Skeletal muscle tissue (tissue), 4 donors: ENCODE results near the gene BDH1. TPM values are rescaled to one million over a fixed set of nuclear protein-coding genes. Genes with fewer than 3 reads are reported as not detected.

ENCODE experiments used
- H3K27ac ChIP-seq: one replicate; pipeline ENCODE4 v1.7.0; 2013; ENCODE audit warnings: mild to moderate bottlenecking, low read depth, low read length, inconsistent platforms
- H3K27me3 ChIP-seq, 3 donors: one replicate each; pipeline ENCODE4 v1.7.0; 2013; ENCODE audit warnings: low read length in 3 of 3; ENCODE audit not compliant: control insufficient read depth in 3 of 3, insufficient read depth in 3 of 3
- H3K36me3 ChIP-seq, 3 donors: one replicate each; pipeline ENCODE4 v1.7.0; 2013; ENCODE audit warnings: low read length in 3 of 3; ENCODE audit not compliant: control insufficient read depth in 3 of 3, insufficient read depth in 3 of 3
- H3K4me1 ChIP-seq, 3 donors: one replicate each; pipeline ENCODE4 v1.7.0; 2013; ENCODE audit warnings: low read length in 3 of 3, mild to moderate bottlenecking in 3 of 3; ENCODE audit not compliant: control insufficient read depth in 3 of 3, insufficient read depth in 3 of 3
- H3K4me3 ChIP-seq, 3 donors: one replicate each; pipeline ENCODE4 v1.7.0; 2013; ENCODE audit warnings: low read length in 3 of 3
- H3K9ac ChIP-seq, 3 donors: one replicate each; pipeline ENCODE4 v1.7.0; 2013; ENCODE audit warnings: low read length in 3 of 3, mild to moderate bottlenecking in 3 of 3, moderate library complexity in 2 of 3, low read depth in 1 of 3
- H3K9me3 ChIP-seq, 3 donors: one replicate each; pipeline ENCODE4 v1.7.0; 2013; ENCODE audit warnings: low read length in 3 of 3; ENCODE audit not compliant: control insufficient read depth in 3 of 3
- total RNA-seq: library from RNA; depleted of rRNA; stranded (reverse); fragments of >200 nt; gene quantifications from one replicate; pipeline ENCODE4 v1.2.3, GENCODE V29; 2014
- donor health status: Osteomylitis.

The BDH1 gene
- total RNA-seq, 1 donor from 2014 or later = 2.6 TPM

- H3K9ac ChIP-seq = no peak overlapping the region
- H3K36me3 ChIP-seq = peaks cover 0 to 10% (median 9%) of the 10 kb centered on the region in 3 donors
- peaks cover 0 to 15% (median 5%) of the 10 kb centered on the region in 3 donors for H3K27me3 ChIP-seq
- H3K9me3 ChIP-seq = no peaks in the 10 kb centered on the region
- no peak overlapping the region for H3K4me3 ChIP-seq
- no peak overlapping the region for H3K27ac ChIP-seq
- peaks cover 6 to 8% (median 7%) of the 10 kb centered on the region in 3 donors for H3K4me1 ChIP-seq
Observed at GRCh38 chr3:197508461-197508860, 47.3 kb downstream of the BDH1 start.

DNA sequence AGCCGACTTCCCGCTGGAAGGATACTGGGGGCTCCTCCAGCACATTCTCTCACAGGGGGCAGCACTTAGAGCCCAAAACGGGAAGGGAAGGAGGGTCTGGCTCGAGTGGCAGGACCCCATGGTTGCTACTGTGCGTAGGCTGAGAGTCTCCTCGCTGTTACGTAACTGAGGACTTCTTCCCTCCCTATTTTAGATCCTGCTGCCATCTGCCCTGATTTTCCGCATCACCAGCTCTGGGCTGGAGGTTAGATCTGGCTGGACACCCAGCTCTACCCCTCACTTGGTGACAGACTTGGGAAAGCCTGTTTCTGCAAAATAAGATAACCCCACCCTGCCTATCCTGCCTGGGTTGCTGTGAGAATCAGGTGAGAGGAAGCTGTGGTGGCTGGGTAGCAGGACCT, 47.7 kb downstream of the BDH1 start:
- H3K27me3 ChIP-seq = peaks cover 0 to 15% (median 5%) of the 10 kb centered on the region in 3 donors
- H3K27ac ChIP-seq = no peak overlapping the region
- H3K36me3 ChIP-seq = peaks cover 0 to 10% (median 9%) of the 10 kb centered on the region in 3 donors
- no peak overlapping the region for H3K4me3 ChIP-seq
- no peaks in the 10 kb centered on the region for H3K9me3 ChIP-seq
- peaks cover 6 to 8% (median 7%) of the 10 kb centered on the region in 3 donors for H3K4me1 ChIP-seq
- no peak overlapping the region for H3K9ac ChIP-seq

DNA sequence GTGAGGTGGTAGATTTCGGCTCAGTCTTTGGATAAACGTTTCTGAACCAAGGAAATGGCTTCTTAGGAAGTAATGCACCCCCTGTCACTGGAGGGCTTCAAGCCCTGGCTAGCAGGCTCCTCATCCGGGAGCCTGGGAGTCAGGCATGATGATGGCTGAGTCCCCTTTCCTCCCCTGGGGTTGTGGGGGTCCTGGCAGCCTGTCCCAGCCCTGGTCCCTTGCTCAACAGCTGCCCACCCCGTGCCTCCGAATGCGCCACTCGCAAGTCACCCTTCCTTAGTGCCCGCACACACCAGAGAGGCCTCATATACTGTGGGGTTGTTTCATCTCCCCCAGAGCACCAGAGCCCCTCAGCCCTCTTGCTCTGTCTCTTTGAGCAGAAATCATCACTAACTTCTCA, 48.2 kb downstream of the BDH1 start:
- Histone ChIP-seq H3K4me1 (peaks cover 6 to 8% (median 7%) of the 10 kb centered on the region in 3 donors), H3K27ac (no peak overlapping the region), H3K9ac (no peak overlapping the region), H3K27me3 (peaks cover 0 to 15% (median 5%) of the 10 kb centered on the region in 3 donors), H3K36me3 (peaks cover 0 to 10% (median 9%) of the 10 kb centered on the region in 3 donors), H3K4me3 (no peak overlapping the region), H3K9me3 (no peaks in the 10 kb centered on the region)

GRCh38 chr3:197507081-197507480, 48.7 kb downstream of the BDH1 start:
- no peak overlapping the region for H3K9ac ChIP-seq
- H3K4me3 ChIP-seq = no peak overlapping the region
- H3K27ac ChIP-seq = no peak overlapping the region
- H3K27me3 ChIP-seq = peaks cover 0 to 15% (median 5%) of the 10 kb centered on the region in 3 donors
- H3K36me3 ChIP-seq = peaks cover 0 to 6% (median 5%) of the 10 kb centered on the region in 3 donors
- no peaks in the 10 kb centered on the region for H3K9me3 ChIP-seq
- peaks cover 6 to 8% (median 7%) of the 10 kb centered on the region in 3 donors for H3K4me1 ChIP-seq

GRCh38 chr3:197505796-197506548, 49.8 kb downstream of the BDH1 start:
- Histone ChIP-seq H3K36me3 (no peaks in the 10 kb centered on the region), H3K4me1 (peaks cover 6 to 8% (median 7%) of the 10 kb centered on the region in 3 donors), H3K27me3 (peaks cover 0 to 15% (median 5%) of the 10 kb centered on the region in 3 donors)

DNA sequence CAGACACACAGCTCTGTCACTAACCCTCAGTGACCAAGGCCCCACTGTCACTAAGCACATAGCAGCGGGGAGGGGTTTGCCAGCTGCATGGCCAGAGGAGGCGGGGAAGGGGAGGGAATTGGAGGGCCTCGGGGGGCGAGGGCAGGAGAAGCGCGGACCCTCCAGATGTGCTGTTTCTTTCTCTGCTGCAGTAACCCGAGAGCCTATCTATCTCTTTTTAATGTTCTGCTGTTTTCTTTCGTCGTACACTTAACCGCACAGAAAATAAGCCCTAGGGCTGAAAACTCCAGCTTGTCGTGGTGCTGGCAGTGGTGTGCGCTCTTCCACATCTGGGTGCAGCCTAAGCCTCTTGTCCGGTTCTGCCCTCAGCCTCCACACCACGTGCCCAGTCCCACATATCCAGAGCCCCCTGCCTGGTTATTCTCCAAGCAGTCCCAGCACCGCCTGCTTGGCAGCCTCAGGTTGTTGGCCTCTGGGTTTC, 51.1 kb downstream of the BDH1 start:
- Histone ChIP-seq H3K9me3 (no peaks in the 10 kb centered on the region), H3K27ac (no peak overlapping the region), H3K9ac (no peak overlapping the region), H3K36me3 (no peaks in the 10 kb centered on the region), H3K4me3 (no peak overlapping the region), H3K4me1 (peaks cover 2 to 3% (median 2%) of the 10 kb centered on the region in 3 donors), H3K27me3 (peaks cover 0 to 14% (median 5%) of the 10 kb centered on the region in 3 donors)

More at GRCh38 chr3:197505796-197506548, 49.8 kb downstream of the BDH1 start:
- Histone ChIP-seq H3K4me3 (no peak overlapping the region), H3K27ac (no peak overlapping the region), H3K9me3 (no peaks in the 10 kb centered on the region), H3K9ac (no peak overlapping the region)

- H3K9me3 ChIP-seq = no peaks in the 10 kb centered on the region
- H3K36me3 ChIP-seq = no peaks in the 10 kb centered on the region
- peaks cover 0 to 10% (median 5%) of the 10 kb centered on the region in 3 donors for H3K27me3 ChIP-seq
- no peak overlapping the region for H3K4me3 ChIP-seq
- no peaks in the 10 kb centered on the region for H3K4me1 ChIP-seq
- no peak overlapping the region for H3K27ac ChIP-seq
- no peak overlapping the region for H3K9ac ChIP-seq
Observed at GRCh38 chr3:197504229-197504628, 51.5 kb downstream of the BDH1 start.

DNA sequence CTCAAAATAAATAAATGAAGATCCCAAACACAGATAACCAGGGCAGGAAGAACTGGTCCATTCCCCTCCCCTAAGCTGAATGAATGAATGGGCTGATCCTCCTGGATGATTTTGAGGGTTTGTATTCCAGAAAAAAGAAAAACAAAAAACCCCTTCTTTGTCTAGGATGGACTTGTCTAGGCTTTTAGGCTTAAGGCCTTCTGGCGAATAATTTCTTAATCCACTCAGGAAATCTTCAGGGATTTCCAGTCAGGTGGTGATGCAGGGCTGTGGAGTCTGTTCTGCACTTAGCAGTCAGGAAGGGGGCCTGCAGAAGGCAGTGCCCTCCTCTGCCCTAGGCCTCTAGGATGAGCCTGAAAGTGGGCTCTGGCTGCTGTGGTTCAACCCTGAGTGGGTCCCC, 52.1 kb downstream of the BDH1 start:
- no peak overlapping the region for H3K9ac ChIP-seq
- no peak overlapping the region for H3K4me3 ChIP-seq
- H3K27ac ChIP-seq = no peak overlapping the region
- no peaks in the 10 kb centered on the region for H3K36me3 ChIP-seq
- no peaks in the 10 kb centered on the region for H3K4me1 ChIP-seq
- no peaks in the 10 kb centered on the region for H3K9me3 ChIP-seq
- H3K27me3 ChIP-seq = peaks cover 0 to 7% (median 4%) of the 10 kb centered on the region in 3 donors

DNA sequence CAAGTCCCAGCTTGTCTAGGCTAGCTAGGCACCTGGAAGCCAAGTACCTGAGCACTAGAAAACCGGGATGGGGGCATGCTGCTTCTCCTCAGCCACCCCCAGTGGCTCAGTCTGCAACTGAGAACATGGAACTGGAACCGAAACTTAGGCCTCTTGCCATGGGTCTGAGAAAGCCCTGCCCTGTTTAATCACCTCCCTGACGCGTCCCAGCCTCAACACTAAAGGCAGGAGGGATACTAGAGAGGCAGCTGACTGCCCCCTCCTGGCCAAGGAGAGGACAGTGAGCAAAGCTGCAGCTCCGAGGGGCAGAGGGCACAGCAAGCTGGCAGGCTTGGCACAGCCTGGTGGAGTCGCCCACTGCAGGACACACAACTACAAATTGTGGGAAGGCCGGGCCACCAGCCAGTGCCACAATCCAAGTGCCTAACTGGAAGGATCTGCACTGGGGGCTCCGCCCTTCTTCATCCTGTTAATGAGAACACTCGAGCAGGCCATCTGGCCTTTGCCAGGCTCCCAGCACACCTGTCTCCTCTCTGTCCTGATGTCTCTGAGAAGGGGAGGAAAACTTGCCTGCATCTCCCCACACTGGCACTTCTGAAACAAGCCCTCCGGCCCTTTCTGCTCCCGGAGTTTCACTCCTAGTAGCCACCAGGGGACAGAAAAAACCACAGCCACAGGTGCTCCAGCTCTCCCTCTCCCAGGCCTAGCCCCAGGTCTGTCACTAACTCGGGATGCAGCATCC, 53.7 kb downstream of the BDH1 start:
- Histone ChIP-seq H3K27me3 (no peaks in the 10 kb centered on the region), H3K9me3 (no peaks in the 10 kb centered on the region), H3K27ac (no peak overlapping the region), H3K9ac (no peak overlapping the region), H3K4me1 (no peaks in the 10 kb centered on the region), H3K36me3 (no peaks in the 10 kb centered on the region), H3K4me3 (no peak overlapping the region)

DNA sequence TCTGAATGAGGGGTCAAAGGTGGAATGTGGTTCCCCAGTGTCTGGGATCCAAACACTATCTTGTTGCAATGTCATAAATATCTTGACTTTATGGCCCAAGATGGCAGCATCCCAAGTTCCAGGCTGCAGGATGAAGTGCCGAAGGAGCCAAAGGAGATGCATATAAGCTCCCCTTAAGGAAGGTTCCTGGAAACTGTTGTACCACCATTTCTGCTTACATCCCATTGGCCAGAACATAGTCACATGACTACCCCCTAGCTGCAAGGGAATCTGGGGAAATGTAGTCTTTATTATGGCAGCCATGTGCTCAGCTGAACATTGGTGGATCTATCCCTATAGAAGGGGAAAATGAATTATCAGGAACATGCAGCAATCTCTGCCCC, 54.3 kb downstream of the BDH1 start:
- Histone ChIP-seq H3K27ac (no peak overlapping the region), H3K36me3 (no peaks in the 10 kb centered on the region), H3K4me3 (no peak overlapping the region), H3K27me3 (no peaks in the 10 kb centered on the region), H3K9ac (no peak overlapping the region), H3K4me1 (peaks cover 0 to 5% (median 0%) of the 10 kb centered on the region in 3 donors), H3K9me3 (no peaks in the 10 kb centered on the region)
